WTC11 (cell line): ENCODE measurements around the gene UBE2K. TPM values are rescaled to one million over a fixed set of nuclear protein-coding genes. Genes with fewer than 3 reads are reported as not detected.
A peak's percentile ranks its signal among the peaks of the same experiment; 100 is the strongest.

ENCODE experiments used
- ATAC-seq: fragments of 200-7000 bp; cut with Tn5 transposase; 2 replicates; pipeline ENCODE4 v1.10.0; 2021; ENCODE audit warnings: mild to moderate bottlenecking, moderate library complexity
- CTCF ChIA-PET: fragments of 300-600 bp; sonication (Branson Sonifier 250); formaldehyde crosslinking; loops from one replicate; lab custom pipeline; 2021; ENCODE audit warnings: antibody characterized with exemption; lab: Charles Lee
- POLR2A ChIA-PET: fragments of 350-600 bp; sonication (Branson Sonifier 250); formaldehyde crosslinking; loops from one replicate; lab custom pipeline; 2021; ENCODE audit warnings: antibody characterized with exemption; lab: Charles Lee
- DNase-seq: peaks from one replicate; pipeline ENCODE4 v3.0.0; 2021; ENCODE audit warnings: low spot score
- H3K27ac Mint-ChIP-seq: 2 replicates; pipeline ENCODE4 v1.8.0; 2021; ENCODE audit warnings: mixed read lengths
- H3K27me3 Mint-ChIP-seq: 2 replicates; pipeline ENCODE4 v1.8.0; 2021; ENCODE audit warnings: low read depth, mild to moderate bottlenecking, moderate library complexity, mixed read lengths
- H3K36me3 Mint-ChIP-seq: 2 replicates; pipeline ENCODE4 v1.8.0; 2021; ENCODE audit warnings: mixed read lengths
- H3K4me1 Mint-ChIP-seq: 2 replicates; pipeline ENCODE4 v1.8.0; 2022; ENCODE audit warnings: mixed read lengths
- H3K4me3 Mint-ChIP-seq: 2 replicates; pipeline ENCODE4 v1.8.0; 2021; ENCODE audit warnings: mild to moderate bottlenecking, moderate library complexity, mixed read lengths
- H3K9me3 Mint-ChIP-seq: 2 replicates; pipeline ENCODE4 v1.8.0; 2021; ENCODE audit warnings: mixed read lengths
- AFF4 ChIP-seq: sonication (generic); formaldehyde crosslinking; IDR thresholded peaks from 2 replicates; pipeline ENCODE4 v1.8.1; 2023; ENCODE audit warnings: mild to moderate bottlenecking, missing genetic modification reagents, borderline replicate concordance
- CREM ChIP-seq: sonication (generic); formaldehyde crosslinking; IDR thresholded peaks from 2 replicates; pipeline ENCODE4 v1.8.1; 2022; ENCODE audit warnings: mild to moderate bottlenecking, missing genetic modification reagents, moderate library complexity
- ELF4 ChIP-seq: sonication (generic); formaldehyde crosslinking; IDR thresholded peaks from 2 replicates; pipeline ENCODE4 v1.8.1; 2022; ENCODE audit warnings: low read depth, mild to moderate bottlenecking, moderate library complexity, missing genetic modification reagents
- ETV6 ChIP-seq: sonication (generic); formaldehyde crosslinking; IDR thresholded peaks from 2 replicates; pipeline ENCODE4 v1.8.1; 2022; ENCODE audit warnings: mild to moderate bottlenecking, missing genetic modification reagents
- FOXK1 ChIP-seq: sonication (generic); formaldehyde crosslinking; IDR thresholded peaks from 2 replicates; pipeline ENCODE4 v1.8.0; 2022; ENCODE audit warnings: mild to moderate bottlenecking, moderate library complexity, missing genetic modification reagents
- GTF2I ChIP-seq: fragments of 250-450 bp; sonication (Bioruptor Pico); conservative IDR thresholded peaks from 2 replicates; pipeline ENCODE4 v1.4.0; 2021; ENCODE audit warnings: mild to moderate bottlenecking
- HMGXB4 ChIP-seq: sonication (generic); formaldehyde crosslinking; IDR thresholded peaks from 2 replicates; pipeline ENCODE4 v1.8.1; 2023; ENCODE audit warnings: mild to moderate bottlenecking, moderate library complexity, missing genetic modification reagents
- MYBL2 ChIP-seq: sonication (generic); formaldehyde crosslinking; IDR thresholded peaks from 2 replicates; pipeline ENCODE4 v1.8.1; 2023; ENCODE audit warnings: mild to moderate bottlenecking, moderate library complexity, missing genetic modification reagents
- TCF7 ChIP-seq: sonication (generic); formaldehyde crosslinking; IDR thresholded peaks from 2 replicates; pipeline ENCODE4 v1.8.0; 2022; ENCODE audit warnings: mild to moderate bottlenecking, low read depth, missing genetic modification reagents, moderate library complexity
- TP53 ChIP-seq: sonication (generic); formaldehyde crosslinking; IDR thresholded peaks from 2 replicates; pipeline ENCODE4 v1.8.1; 2023; ENCODE audit warnings: mild to moderate bottlenecking, missing genetic modification reagents
- ZBTB43 ChIP-seq: sonication (generic); formaldehyde crosslinking; IDR thresholded peaks from 2 replicates; pipeline ENCODE4 v1.8.1; 2023; ENCODE audit warnings: mild to moderate bottlenecking, missing genetic modification reagents
- ZNF512 ChIP-seq: sonication (generic); formaldehyde crosslinking; IDR thresholded peaks from 2 replicates; pipeline ENCODE4 v1.8.1; 2022; ENCODE audit warnings: missing genetic modification reagents, borderline replicate concordance
- total RNA-seq: library from RNA; stranded (reverse); gene quantifications from 3 replicates; pipeline ENCODE4 v1.2.3, GENCODE V29; 2021

UBE2K gene
- total RNA-seq, 1 experiment from 2014 or later: 135 TPM

DNA sequence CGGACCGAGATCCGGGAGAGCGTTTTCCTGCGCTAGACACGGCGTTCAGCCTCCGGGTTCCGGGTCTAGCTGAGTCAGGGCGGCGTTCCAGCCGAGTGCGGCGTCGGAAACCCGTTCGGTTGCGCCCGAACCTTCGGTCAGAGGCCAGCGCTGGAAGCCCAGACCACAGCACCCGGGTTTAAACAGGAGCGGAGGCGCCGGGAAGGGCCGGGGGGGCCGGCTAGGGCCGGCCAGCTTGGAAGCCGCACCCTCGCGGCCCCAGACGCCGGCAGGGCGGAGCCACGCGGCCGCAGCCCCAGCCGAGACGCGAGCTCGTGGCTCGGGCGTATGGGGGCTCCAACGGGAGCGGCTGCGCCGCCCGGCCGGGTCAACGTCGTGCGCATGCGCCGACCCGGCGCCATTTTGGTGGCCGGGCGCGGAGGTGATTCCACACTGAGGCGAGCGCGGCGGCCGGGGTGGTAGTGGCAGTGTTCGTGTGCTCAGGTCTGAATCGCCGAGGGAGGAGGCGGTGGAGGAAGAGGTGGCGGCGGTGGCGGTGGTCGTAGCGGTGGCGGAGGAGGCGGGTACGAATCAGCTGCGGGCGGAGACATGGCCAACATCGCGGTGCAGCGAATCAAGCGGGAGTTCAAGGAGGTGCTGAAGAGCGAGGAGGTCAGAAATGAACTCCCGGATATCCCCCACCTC is at the start of gene UBE2K (continued):
- peak; percentile 74; the same call in 1 of the 2 replicates for TF ChIP-seq HMGXB4 (CRISPR knock-in tag)
- 0 out of 2 replicates have a peak, but pooled peaks have one; percentile 12 for TF ChIP-seq FOXK1 (CRISPR knock-in tag)
- TF ChIP-seq TCF7 (CRISPR knock-in tag): no peak
- TF ChIP-seq MYBL2: peak; percentile 59; the same call in 1 of the 2 replicates
- no peak for TF ChIP-seq GTF2I (CRISPR knock-in tag)
- TF ChIP-seq TP53 (CRISPR knock-in tag): no peak
- TF ChIP-seq AFF4: no peak; the same call in 1 of the 2 replicates
- no peak for TF ChIP-seq ZNF512

DNA sequence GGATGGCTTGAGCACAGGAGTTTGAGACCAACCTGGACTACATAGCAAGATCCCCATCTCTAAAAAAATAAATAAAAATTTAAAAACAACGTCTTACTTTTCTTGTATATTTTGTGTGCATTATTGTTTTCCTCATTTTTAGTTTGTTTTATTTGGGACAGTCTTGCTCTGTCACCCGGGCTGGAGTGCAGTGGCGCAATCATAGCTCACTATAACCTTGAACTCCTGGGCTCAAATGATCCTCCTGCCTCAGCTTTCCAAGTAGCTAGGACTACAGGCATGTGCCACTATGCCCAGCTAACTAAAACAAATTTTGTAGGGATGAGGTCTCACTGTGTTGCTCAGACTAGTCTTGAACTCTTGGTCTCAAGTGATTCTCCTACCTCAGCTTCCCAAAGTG is 49.7 kb upstream of the UBE2K start:
- TF ChIP-seq TP53 (CRISPR knock-in tag): no peak
- no peak for TF ChIP-seq ELF4 (CRISPR knock-in tag)
- no peak for TF ChIP-seq FOXK1 (CRISPR knock-in tag)
- no peak for TF ChIP-seq ZBTB43
- no peak for TF ChIP-seq CREM
- no peak for TF ChIP-seq ETV6 (CRISPR knock-in tag)
- ChIA-PET CTCF (interaction anchor here (0.6 kb wide), 1 partner anchor 110 kb away, joined by 3 read pairs; no protein-coding TSS in a partner anchor), POLR2A (interaction anchor here (2.0 kb wide), 1 partner anchor 10 kb away, joined by 8 read pairs; the partner anchor contains the start of gene SMIM14)
- DNase-seq: no peak
- Mint-ChIP-seq H3K9me3 (no peaks in the 10 kb centered on the region), H3K27ac (no peak overlapping the region), H3K36me3 (no peaks in the 10 kb centered on the region), H3K27me3 (no peaks in the 10 kb centered on the region), H3K4me3 (no peak overlapping the region), H3K4me1 (no peaks in the 10 kb centered on the region)
- no peak for ATAC-seq

GRCh38 chr4:39648827-39649558 is 48.9 kb upstream of the UBE2K start:
- no peak for TF ChIP-seq GTF2I (CRISPR knock-in tag)
- Mint-ChIP-seq H3K36me3 (no peaks in the 10 kb centered on the region), H3K27ac (no peak overlapping the region), H3K4me3 (no peak overlapping the region), H3K9me3 (no peaks in the 10 kb centered on the region), H3K4me1 (no peaks in the 10 kb centered on the region), H3K27me3 (no peaks in the 10 kb centered on the region)
- no peak for DNase-seq
- CTCF ChIA-PET: interaction anchor here (0.6 kb wide), 1 partner anchor 109 kb away, joined by 3 read pairs; no protein-coding TSS in a partner anchor
- ATAC-seq: no peak
- POLR2A ChIA-PET: interaction anchor here (2.0 kb wide), 1 partner anchor 10 kb away, joined by 8 read pairs; the partner anchor contains the start of gene SMIM14
